Activated CD8-positive, alpha-beta T cell treated with anti-CD3 and anti-CD28 coated beads for 36 hours (primary cell): ENCODE results near the gene FAM3C. TPM values are rescaled to one million over a fixed set of nuclear protein-coding genes. Genes with fewer than 3 reads are reported as not detected.
"Not testable (repeated sequence)": the region's sequence is repeated elsewhere in the genome, so short reads cannot be mapped to it uniquely, and the experiment has no call there.

Experiments used
- ATAC-seq: fragments of 200-7000 bp; cut with Tn5 transposase; one replicate; pipeline ENCODE4 v1.10.0; 2021; ENCODE audit warnings: mild to moderate bottlenecking, moderate library complexity
- CTCF ChIA-PET: fragments of 350-600 bp; sonication (Branson Sonifier 250); formaldehyde crosslinking; loops from one replicate; lab custom pipeline; 2021; ENCODE audit warnings: antibody characterized with exemption; lab: Charles Lee
- POLR2A ChIA-PET: fragments of 350-600 bp; sonication (Branson Sonifier 250); formaldehyde crosslinking; loops from one replicate; lab custom pipeline; 2021; ENCODE audit warnings: antibody characterized with exemption; lab: Charles Lee
- DNase-seq: peaks from one replicate; pipeline ENCODE4 v3.0.0-alpha.2; 2020
- H3K27ac Mint-ChIP-seq: one replicate; pipeline ENCODE4 v1.8.0; 2021; ENCODE audit warnings: mild to moderate bottlenecking, mixed read lengths
- H3K27me3 Mint-ChIP-seq: one replicate; pipeline ENCODE4 v1.8.0; 2021; ENCODE audit warnings: mixed read lengths
- H3K36me3 Mint-ChIP-seq: one replicate; pipeline ENCODE4 v1.8.0; 2021; ENCODE audit warnings: low read depth, mixed read lengths
- H3K4me1 Mint-ChIP-seq: one replicate; pipeline ENCODE4 v1.8.0; 2021; ENCODE audit warnings: low read depth, mixed read lengths
- H3K4me3 Mint-ChIP-seq: one replicate; pipeline ENCODE4 v1.8.0; 2021; ENCODE audit warnings: mild to moderate bottlenecking, moderate library complexity, mixed read lengths
- H3K9me3 Mint-ChIP-seq: one replicate; pipeline ENCODE4 v1.8.0; 2021; ENCODE audit warnings: mixed read lengths
- intact Hi-C: fragments of 100-400 bp; cut with micrococcal nuclease; formaldehyde crosslinking; loops from one replicate; pipeline ENCODE4 v1.10.0; 2022
- total RNA-seq, 2 experiments: library from RNA; stranded (reverse); gene quantifications; one replicate each; pipeline ENCODE4 v1.2.3, GENCODE V29; 2021
- TF ChIP-seq, protein P1 (sequence below): fragments of 200-600 bp; IDR thresholded peaks from one replicate; pipeline ENCODE4 v1.8.0; 2022; ENCODE audit warnings: antibody characterized with exemption, mild to moderate bottlenecking

FAM3C gene, protein sequence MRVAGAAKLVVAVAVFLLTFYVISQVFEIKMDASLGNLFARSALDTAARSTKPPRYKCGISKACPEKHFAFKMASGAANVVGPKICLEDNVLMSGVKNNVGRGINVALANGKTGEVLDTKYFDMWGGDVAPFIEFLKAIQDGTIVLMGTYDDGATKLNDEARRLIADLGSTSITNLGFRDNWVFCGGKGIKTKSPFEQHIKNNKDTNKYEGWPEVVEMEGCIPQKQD
- 10 to 100 TPM; 18.6 to 19.1 TPM for total RNA-seq

DNA sequence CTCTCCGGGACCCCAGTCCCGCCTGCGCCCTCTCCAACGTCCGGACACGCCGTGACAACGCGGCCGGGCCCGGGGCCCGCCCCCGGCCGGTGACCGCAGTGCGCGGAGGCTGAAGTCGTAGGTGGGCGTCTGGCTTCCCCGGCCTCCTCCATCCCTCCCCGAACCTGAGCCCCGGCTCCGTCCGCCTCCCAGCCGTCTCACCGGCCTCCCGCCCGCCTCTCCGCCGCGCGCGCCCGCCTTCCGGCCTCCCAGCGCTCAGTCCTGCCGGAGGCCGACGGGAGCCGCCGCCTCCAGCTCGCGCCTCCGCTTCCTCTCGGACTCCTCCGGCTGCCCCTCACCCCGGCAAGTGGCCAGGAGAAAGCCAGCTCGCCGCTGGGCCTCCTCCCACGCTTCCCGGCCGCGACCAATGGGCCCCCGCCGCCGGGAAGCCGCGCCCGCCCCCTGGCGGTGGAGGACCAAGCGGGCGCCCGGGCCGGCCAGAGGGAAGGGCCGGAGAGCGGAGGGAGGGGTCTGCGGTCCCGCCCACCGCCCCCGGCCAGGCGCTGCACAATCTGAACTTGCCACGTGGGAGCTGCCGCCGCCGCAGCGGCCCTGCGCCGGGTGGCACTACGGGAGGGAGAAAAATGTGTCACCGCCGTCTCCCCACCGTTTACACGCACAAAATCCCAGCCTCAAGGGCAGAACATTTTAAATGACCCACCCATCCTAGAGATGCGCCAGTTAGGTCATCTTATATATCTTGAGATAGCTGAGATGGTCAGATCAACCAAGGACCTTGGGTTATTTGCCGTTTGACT, at the start of gene FAM3C:
Gene FAM3C (minus strand): TSS at position 348 of the 797 bp plus-strand sequence. CDS start 13,339 bp downstream, outside the sequence.
- H3K4me1 Mint-ChIP-seq: peaks cover 40% of the 10 kb centered on the region
- CTCF ChIA-PET: interaction anchor here (0.7 to 6.0 kb wide), 17 partner anchors 11 to 169 kb away, joined by 3 to 83 read pairs (median 7); no protein-coding TSS in a partner anchor

DNA sequence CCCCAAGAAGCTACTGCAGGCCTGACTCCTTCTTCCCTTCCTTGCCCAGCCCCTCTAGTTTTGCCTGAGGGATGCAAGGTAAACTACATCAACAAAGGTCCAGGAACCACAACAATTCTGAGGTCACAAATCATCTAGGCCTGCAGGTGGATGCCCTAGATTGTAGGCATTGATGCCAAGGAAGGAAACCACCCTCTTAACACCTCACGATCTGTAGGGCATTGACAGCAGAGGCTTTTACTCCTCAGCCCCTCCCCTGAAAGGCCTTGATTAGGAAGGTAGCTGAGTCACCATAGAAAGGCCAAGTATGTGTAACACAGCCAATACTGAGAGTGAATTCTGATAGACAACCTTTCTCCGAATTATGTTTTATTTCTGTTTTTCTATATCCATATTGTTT, 46.7 kb upstream of the FAM3C start:
- DNase-seq (peak; percentile 44), ATAC-seq (peak; percentile 88)
- Mint-ChIP-seq H3K9me3 (peaks cover 7% of the 10 kb centered on the region), H3K4me1 (peaks cover 32% of the 10 kb centered on the region), H3K36me3 (peaks cover 8% of the 10 kb centered on the region), H3K27ac (peak overlapping the region; percentile 42), H3K27me3 (no peaks in the 10 kb centered on the region), H3K4me3 (no peak overlapping the region)
- TF ChIP-seq, protein P1, sequence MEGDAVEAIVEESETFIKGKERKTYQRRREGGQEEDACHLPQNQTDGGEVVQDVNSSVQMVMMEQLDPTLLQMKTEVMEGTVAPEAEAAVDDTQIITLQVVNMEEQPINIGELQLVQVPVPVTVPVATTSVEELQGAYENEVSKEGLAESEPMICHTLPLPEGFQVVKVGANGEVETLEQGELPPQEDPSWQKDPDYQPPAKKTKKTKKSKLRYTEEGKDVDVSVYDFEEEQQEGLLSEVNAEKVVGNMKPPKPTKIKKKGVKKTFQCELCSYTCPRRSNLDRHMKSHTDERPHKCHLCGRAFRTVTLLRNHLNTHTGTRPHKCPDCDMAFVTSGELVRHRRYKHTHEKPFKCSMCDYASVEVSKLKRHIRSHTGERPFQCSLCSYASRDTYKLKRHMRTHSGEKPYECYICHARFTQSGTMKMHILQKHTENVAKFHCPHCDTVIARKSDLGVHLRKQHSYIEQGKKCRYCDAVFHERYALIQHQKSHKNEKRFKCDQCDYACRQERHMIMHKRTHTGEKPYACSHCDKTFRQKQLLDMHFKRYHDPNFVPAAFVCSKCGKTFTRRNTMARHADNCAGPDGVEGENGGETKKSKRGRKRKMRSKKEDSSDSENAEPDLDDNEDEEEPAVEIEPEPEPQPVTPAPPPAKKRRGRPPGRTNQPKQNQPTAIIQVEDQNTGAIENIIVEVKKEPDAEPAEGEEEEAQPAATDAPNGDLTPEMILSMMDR: no peak
- ChIA-PET POLR2A (no interaction called here), CTCF (no interaction called here)
- intact Hi-C loops: no loop called here

More for the DNA sequence above, at the start of gene FAM3C:
- peak; percentile 90 for DNase-seq
- POLR2A ChIA-PET: interaction anchor here (0.6 to 2.9 kb wide), 13 partner anchors 10 to 149 kb away, joined by 3 to 13 read pairs (median 3); no protein-coding TSS in a partner anchor
- H3K36me3 Mint-ChIP-seq: peaks cover 23% of the 10 kb centered on the region
- intact Hi-C loops: no loop called here
- TF ChIP-seq, protein P1: peak; percentile 86
- no peaks in the 10 kb centered on the region for H3K27me3 Mint-ChIP-seq
- ATAC-seq: peak; percentile 88
- H3K27ac Mint-ChIP-seq: peak within 1 kb of the TSS; percentile 92
- H3K9me3 Mint-ChIP-seq: peaks cover 2% of the 10 kb centered on the region
- peak within 1 kb of the TSS; percentile 79 for H3K4me3 Mint-ChIP-seq

DNA sequence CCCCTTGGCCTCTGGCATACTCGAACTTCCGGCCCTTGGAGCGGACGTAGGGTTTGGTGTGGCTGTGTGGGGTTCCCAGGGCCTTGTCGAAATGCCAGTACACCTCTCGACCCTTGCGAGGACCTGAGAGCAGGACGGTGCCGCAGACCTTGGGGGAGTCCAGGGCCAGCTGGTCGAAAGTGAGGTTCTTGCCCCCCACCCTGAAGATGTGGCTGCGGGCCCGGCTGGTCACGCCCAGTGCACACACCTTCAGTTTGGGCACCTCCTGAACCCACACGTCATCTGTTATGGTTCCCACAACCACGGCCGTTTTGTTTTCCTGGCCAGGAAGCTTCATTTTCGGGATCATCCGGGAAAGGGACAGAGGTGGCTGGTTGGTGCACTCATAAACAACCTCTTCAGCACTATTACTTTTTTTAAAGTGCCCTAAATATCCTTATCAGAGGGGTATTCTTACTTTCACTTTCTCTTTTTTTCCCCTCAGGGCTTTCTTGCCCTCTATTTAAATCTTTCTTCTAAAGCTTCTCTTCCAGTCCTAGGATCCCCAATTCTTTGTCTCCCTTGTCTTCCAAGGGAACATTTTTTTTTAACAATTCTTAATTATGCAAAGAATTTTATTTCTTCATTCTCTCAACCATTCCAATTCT, 44.9 kb upstream of the FAM3C start:
- Mint-ChIP-seq H3K27ac (peak overlapping the region; percentile 33), H3K4me1 (peaks cover 35% of the 10 kb centered on the region), H3K27me3 (no peaks in the 10 kb centered on the region), H3K4me3 (peak overlapping the region; percentile 7), H3K9me3 (peaks cover 7% of the 10 kb centered on the region), H3K36me3 (peaks cover 8% of the 10 kb centered on the region)
- TF ChIP-seq, protein P1: no peak
- DNase-seq (no peak), ATAC-seq (no peak)
- intact Hi-C loops: no loop called here
- CTCF ChIA-PET: no interaction called here
- POLR2A ChIA-PET: interaction anchor here (1.0 kb wide), 1 partner anchor 12 kb away, joined by 4 read pairs; no protein-coding TSS in a partner anchor

DNA sequence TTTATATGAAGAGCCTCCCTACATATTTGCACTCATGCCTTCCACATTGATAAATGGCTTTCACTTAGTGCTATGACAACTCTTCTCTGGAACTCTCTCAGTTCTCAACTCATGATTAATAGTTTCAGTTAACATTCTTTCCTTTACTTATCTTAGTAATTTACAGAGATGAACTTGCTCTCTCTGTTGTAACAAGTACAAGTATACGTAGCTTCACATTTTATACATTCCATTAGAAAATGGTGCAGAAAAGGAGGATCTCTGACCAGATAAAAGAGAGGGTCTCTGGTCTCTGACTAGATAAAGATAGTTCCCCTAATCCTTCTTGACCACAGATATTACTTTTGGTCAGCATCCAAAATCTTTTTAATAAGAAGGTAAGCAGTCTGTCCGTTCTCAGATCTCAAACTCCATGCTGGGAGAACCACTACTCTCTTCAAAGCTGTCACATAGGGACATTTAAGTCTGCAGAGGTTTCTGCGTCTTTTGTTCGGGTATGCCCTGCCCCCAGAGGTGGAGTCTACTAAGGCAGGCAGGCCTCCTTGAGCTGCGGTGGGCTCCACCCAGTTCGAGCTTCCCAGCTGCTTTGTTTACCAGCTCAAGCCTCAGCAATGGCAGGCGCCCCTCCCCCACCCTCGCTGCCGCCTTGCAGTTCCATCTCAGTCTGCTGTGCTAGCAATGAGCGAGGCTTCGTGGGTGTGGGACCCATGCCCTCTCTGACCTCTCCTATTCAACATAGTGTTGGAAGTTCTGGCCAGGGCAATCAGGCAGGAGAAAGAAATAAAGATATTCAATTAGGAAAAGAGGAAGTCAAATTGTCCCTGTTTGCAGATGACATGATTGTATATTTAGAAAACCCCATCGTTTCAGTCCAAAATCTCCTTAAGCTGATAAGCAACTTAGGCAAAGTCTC, 42.2 kb upstream of the FAM3C start:
- not testable (repeated sequence) for H3K27me3 Mint-ChIP-seq, H3K36me3 Mint-ChIP-seq, H3K9me3 Mint-ChIP-seq
- intact Hi-C loops: loop anchor here (5.0 kb wide), 1 partner anchor 94 kb away; no protein-coding TSS in a partner anchor
- Mint-ChIP-seq H3K4me3 (peak overlapping the region; percentile 50), H3K27ac (peak overlapping the region; percentile 89), H3K4me1 (peaks cover 38% of the 10 kb centered on the region)
- POLR2A ChIA-PET: interaction anchor here (0.7 kb wide), 1 partner anchor 43 kb away, joined by 3 read pairs; no protein-coding TSS in a partner anchor
- DNase-seq (peak; percentile 87), ATAC-seq (peak; percentile 64)
- CTCF ChIA-PET: interaction anchor here (0.8 to 2.1 kb wide), 8 partner anchors 30 to 109 kb away, joined by 3 to 18 read pairs (median 4); partner anchors contain the start of gene FAM3C
